ENCODE data around the gene SUPT3H.

GRCh38 chr6:44789061-44789460 is 588.7 kb downstream of the SUPT3H start:
- TF ChIP-seq CTCF (conservative IDR thresholded peaks at IDR 0.05; ENCODE audit: low read depth, low read length): no peak
- no peak for TF ChIP-seq EZH2 (IDR thresholded peaks at IDR 0.05; ENCODE audit: low read length, unreplicated experiment)
- no peak for TF ChIP-seq EZH2phosphoT487 (IDR thresholded peaks at IDR 0.05; ENCODE audit: borderline replicate concordance, low read length)

Measured in PC-3 (cell line).